Measurements from ENCODE around the gene CPEB2. TPM values are rescaled to one million over a fixed set of nuclear protein-coding genes. Genes with fewer than 3 reads are reported as not detected.

The CPEB2 gene
- total and polyA plus RNA-seq, 3 donors from 2014 or later, result 76.6 to 95.6 (median 93.6) TPM

GRCh38 chr4:15043226-15043625, 40.9 kb downstream of the CPEB2 start:
- WGBS, 2 donors, result 86 to 88% methylated on average over 3 of the region's 3 CpGs
- Histone ChIP-seq H3K4me1 (no peaks in the 10 kb centered on the region), H3K4me3 (no peak overlapping the region), H3K9me3 (no peaks in the 10 kb centered on the region), H3K27ac (no peak overlapping the region), H3K27me3 (no peaks in the 10 kb centered on the region), H3K36me3 (ENCODE audit: low read depth, missing control alignments) (no peaks in the 10 kb centered on the region)
- intact Hi-C loops (cut with DNase I; ENCODE audit: low total_unique reads), result no loop called here
- TF ChIP-seq POLR2A (IDR thresholded peaks at IDR 0.05), result no peak
- TF ChIP-seq CTCF (IDR thresholded peaks at IDR 0.05), result no peak
- no peak for DNase-seq

- H3K9me3 ChIP-seq, result no peaks in the 10 kb centered on the region
- H3K27ac ChIP-seq, result no peak overlapping the region
- intact Hi-C loops (cut with DNase I; ENCODE audit: low total_unique reads), result no loop called here
- TF ChIP-seq CTCF (IDR thresholded peaks at IDR 0.05) (no peak), POLR2A (IDR thresholded peaks at IDR 0.05) (no peak)
- whole genome bisulfite sequencing, 2 donors, result 43 to 71% methylated on average over 1 of the region's 1 CpG
- H3K27me3 ChIP-seq, result no peaks in the 10 kb centered on the region
- no peak overlapping the region for H3K4me3 ChIP-seq
- H3K36me3 ChIP-seq (ENCODE audit: low read depth, missing control alignments), result no peaks in the 10 kb centered on the region
- H3K4me1 ChIP-seq, result no peaks in the 10 kb centered on the region
- no peak for DNase-seq
Measured at GRCh38 chr4:15043922-15044321, 41.6 kb downstream of the CPEB2 start.

GRCh38 chr4:15054541-15054940, 52.3 kb downstream of the CPEB2 start:
- Histone ChIP-seq H3K4me3 (no peak overlapping the region), H3K4me1 (no peaks in the 10 kb centered on the region), H3K9me3 (no peaks in the 10 kb centered on the region), H3K36me3 (ENCODE audit: low read depth, missing control alignments) (no peaks in the 10 kb centered on the region), H3K27me3 (no peaks in the 10 kb centered on the region), H3K27ac (no peak overlapping the region)
- TF ChIP-seq CTCF (IDR thresholded peaks at IDR 0.05), result no peak
- no peak for TF ChIP-seq POLR2A (IDR thresholded peaks at IDR 0.05)
- WGBS, 2 donors, result 83 to 84% methylated on average over 2 of the region's 2 CpGs
- no peak for DNase-seq
- intact Hi-C loops (cut with DNase I; ENCODE audit: low total_unique reads), result no loop called here

GRCh38 chr4:15060213-15060612, 57.9 kb downstream of the CPEB2 start:
- TF ChIP-seq CTCF (IDR thresholded peaks at IDR 0.05) (no peak), POLR2A (IDR thresholded peaks at IDR 0.05) (no peak)

GRCh38 chr4:15063341-15063740, 61.1 kb downstream of the CPEB2 start:
- WGBS, 2 donors, result 92% methylated on average over 6 of the region's 6 CpGs
- no peak for DNase-seq
- no peaks in the 10 kb centered on the region for H3K9me3 ChIP-seq
- intact Hi-C loops (cut with DNase I; ENCODE audit: low total_unique reads), result no loop called here
- no peaks in the 10 kb centered on the region for H3K36me3 ChIP-seq (ENCODE audit: low read depth, missing control alignments)
- H3K4me3 ChIP-seq, result no peak overlapping the region
- H3K27me3 ChIP-seq, result no peaks in the 10 kb centered on the region
- no peak overlapping the region for H3K27ac ChIP-seq
- H3K4me1 ChIP-seq, result no peaks in the 10 kb centered on the region
- TF ChIP-seq CTCF (IDR thresholded peaks at IDR 0.05) (no peak), POLR2A (IDR thresholded peaks at IDR 0.05) (no peak)

More at GRCh38 chr4:15060213-15060612, 57.9 kb downstream of the CPEB2 start:
- H3K4me1 ChIP-seq, result no peaks in the 10 kb centered on the region
- 93 to 100% methylated on average over 2 of the region's 2 CpGs for whole genome bisulfite sequencing, 2 donors
- no peak overlapping the region for H3K4me3 ChIP-seq
- no peak for DNase-seq
- H3K27ac ChIP-seq, result no peak overlapping the region
- no peaks in the 10 kb centered on the region for H3K9me3 ChIP-seq
- intact Hi-C loops (cut with DNase I; ENCODE audit: low total_unique reads), result no loop called here
- no peaks in the 10 kb centered on the region for H3K36me3 ChIP-seq (ENCODE audit: low read depth, missing control alignments)
- H3K27me3 ChIP-seq, result no peaks in the 10 kb centered on the region
